Suprapubic skin (tissue), 4 donors: ENCODE results near the gene AMPD3.

Experiments used
- CTCF ChIP-seq, 2 donors: fragments of 200-600 bp in 1 of 2; fragments of 450-650 bp in 1 of 2; sonication (generic) in 1 of 2; IDR thresholded peaks; one replicate each; pipeline ENCODE4 v1.5.1; 2016 to 2019; ENCODE audit warnings: antibody characterized with exemption in 2 of 2, mild to moderate bottlenecking in 1 of 2, moderate library complexity in 1 of 2
- EP300 ChIP-seq: sonication (generic); formaldehyde crosslinking; IDR thresholded peaks from one replicate; pipeline ENCODE4 v1.6.1; 2017; ENCODE audit warnings: antibody characterized with exemption
- POLR2A ChIP-seq, 2 donors: fragments of 450-650 bp; IDR thresholded peaks; one replicate each; pipeline ENCODE4 v1.6.1; 2017; ENCODE audit warnings: antibody characterized with exemption in 2 of 2, mild to moderate bottlenecking in 2 of 2, moderate library complexity in 2 of 2
- POLR2AphosphoS5 ChIP-seq, 3 donors: sonication (generic); formaldehyde crosslinking; IDR thresholded peaks; one replicate each; pipeline ENCODE4 v1.6.1; 2017; ENCODE audit warnings: antibody characterized with exemption in 3 of 3

GRCh38 chr11:10515418-10515817 is 60.4 kb downstream of the AMPD3 start:
- no peak for TF ChIP-seq CTCF (IDR thresholded peaks at IDR 0.05)
- TF ChIP-seq POLR2A (IDR thresholded peaks at IDR 0.05): no peak
- TF ChIP-seq POLR2AphosphoS5 (IDR thresholded peaks at IDR 0.05): no peak
- TF ChIP-seq EP300: no peak
